ENCODE measurements around the gene ACP5. TPM values are rescaled to one million over a fixed set of nuclear protein-coding genes. Genes with fewer than 3 reads are reported as not detected.
A peak's percentile ranks its signal among the peaks of the same experiment; 100 is the strongest.

The ACP5 gene
- total RNA-seq, 4 donors from 2014 or later = 4.8 to 12.6 (median 10.7) TPM

- TF ChIP-seq EP300 (IDR thresholded peaks at IDR 0.05) (peak in 1 of 2 donors; percentile 48), POLR2A (IDR thresholded peaks at IDR 0.05) (peak in 1 of 2 donors; percentile 46), CTCF (IDR thresholded peaks at IDR 0.05) (no peak)
- H3K27ac ChIP-seq = peak within 1 kb of the TSS; percentile 53 to 86 (median 76)
- H3K36me3 ChIP-seq = no peaks in the 10 kb centered on the region
- DNase-seq (ENCODE audit: low spot score in 2 of 2) = peak in 1 of 2 donors; percentile 13
- no peaks in the 10 kb centered on the region for H3K9me3 ChIP-seq
- H3K4me1 ChIP-seq = peaks cover 0 to 35% (median 11%) of the 10 kb centered on the region in 4 donors
- peaks cover 0 to 22% of the 10 kb centered on the region in 2 donors for H3K27me3 ChIP-seq
- 21% methylated on average over 21 of the region's 21 CpGs for WGBS, 2 donors
- peak within 1 kb of the TSS; percentile 14 to 43 (median 18) for H3K4me3 ChIP-seq
Observed at GRCh38 chr19:11538232-11539036, 39.0 kb downstream of the ACP5 start, which contains the start of gene CNN1. Gene CNN1, plus strand, starts transcription at chr19:11538851. Its CDS starts 77 bp downstream, at chr19:11538928.

- peaks cover 0 to 22% of the 10 kb centered on the region in 2 donors for H3K27me3 ChIP-seq
- no peaks in the 10 kb centered on the region for H3K36me3 ChIP-seq
- peak; percentile 83 to 84 for DNase-seq (ENCODE audit: low spot score in 2 of 2)
- 12 to 14% methylated on average over 32 to 48 of the region's 54 CpGs for WGBS, 2 donors
- TF ChIP-seq CTCF (IDR thresholded peaks at IDR 0.05) = peak; percentile 89 to 95 (median 91)
- peak; percentile 47 to 82 for TF ChIP-seq EP300 (IDR thresholded peaks at IDR 0.05)
- peak in 1 of 2 donors; percentile 61 for TF ChIP-seq POLR2A (IDR thresholded peaks at IDR 0.05)
- peak overlapping the region; percentile 12 to 47 (median 20) for H3K4me3 ChIP-seq
- peak overlapping the region; percentile 71 to 92 (median 85) for H3K27ac ChIP-seq
- H3K4me1 ChIP-seq = peaks cover 0 to 35% (median 11%) of the 10 kb centered on the region in 4 donors
- H3K9me3 ChIP-seq = no peaks in the 10 kb centered on the region
Observed at GRCh38 chr19:11535792-11536595, 41.5 kb downstream of the ACP5 start.

- H3K36me3 ChIP-seq = no peaks in the 10 kb centered on the region
- no peak for TF ChIP-seq CTCF (IDR thresholded peaks at IDR 0.05)
- no peak for TF ChIP-seq POLR2A (IDR thresholded peaks at IDR 0.05)
- no peak for TF ChIP-seq EP300 (IDR thresholded peaks at IDR 0.05)
- DNase-seq (ENCODE audit: low spot score in 2 of 2) = no peak
- no peak overlapping the region for H3K4me3 ChIP-seq
- H3K27me3 ChIP-seq = peaks cover 0 to 16% of the 10 kb centered on the region in 2 donors
- 38 to 39% methylated on average over 5 of the region's 5 CpGs for WGBS, 2 donors
- H3K4me1 ChIP-seq = peaks cover 0 to 40% (median 11%) of the 10 kb centered on the region in 4 donors
- peak overlapping the region; percentile 71 to 92 (median 85) for H3K27ac ChIP-seq
- no peaks in the 10 kb centered on the region for H3K9me3 ChIP-seq
Observed at GRCh38 chr19:11534948-11535347, 42.5 kb downstream of the ACP5 start.

GRCh38 chr19:11534538-11534937 lies 42.9 kb downstream of the ACP5 start:
- Histone ChIP-seq H3K27me3 (peaks cover 0 to 12% of the 10 kb centered on the region in 2 donors), H3K4me3 (no peak overlapping the region), H3K4me1 (peaks cover 0 to 40% (median 11%) of the 10 kb centered on the region in 4 donors), H3K36me3 (no peaks in the 10 kb centered on the region), H3K27ac (peak overlapping the region in 2 of 4 donors; percentile 86 to 92), H3K9me3 (no peaks in the 10 kb centered on the region)
- no peak for DNase-seq (ENCODE audit: low spot score in 2 of 2)
- no peak for TF ChIP-seq EP300 (IDR thresholded peaks at IDR 0.05)
- TF ChIP-seq POLR2A (IDR thresholded peaks at IDR 0.05) = no peak
- TF ChIP-seq CTCF (IDR thresholded peaks at IDR 0.05) = no peak
- WGBS, 2 donors = 83 to 88% methylated on average over 1 of the region's 1 CpG
